HG02884 (cell line): ENCODE results near the gene OLFM2.
"Not testable (repeated sequence)": the region's sequence is repeated elsewhere in the genome, so short reads cannot be mapped to it uniquely, and the experiment has no call there.

Experiments
- ATAC-seq: cut with Tn5 transposase; IDR thresholded peaks from one replicate; pipeline ENCODE4 v1.9.1; 2021; ENCODE audit warnings: mild to moderate bottlenecking, moderate library complexity; ENCODE audit not compliant: unreplicated experiment

OLFM2 gene

GRCh38 chr19:9836021-9836420 is 100.3 kb downstream of the OLFM2 start:
- ATAC-seq, result no peak

- ATAC-seq, result peak; percentile 2
Observed at GRCh38 chr19:9835507-9835949, 100.8 kb downstream of the OLFM2 start.

- ATAC-seq, result peak; percentile 92
Observed at GRCh38 chr19:9834726-9835506, 101.4 kb downstream of the OLFM2 start, which contains the start of gene PIN1. TSS of gene PIN1 (plus strand) at chr19:9835318. CDS start at chr19:9835345, 27 bp downstream.

DNA sequence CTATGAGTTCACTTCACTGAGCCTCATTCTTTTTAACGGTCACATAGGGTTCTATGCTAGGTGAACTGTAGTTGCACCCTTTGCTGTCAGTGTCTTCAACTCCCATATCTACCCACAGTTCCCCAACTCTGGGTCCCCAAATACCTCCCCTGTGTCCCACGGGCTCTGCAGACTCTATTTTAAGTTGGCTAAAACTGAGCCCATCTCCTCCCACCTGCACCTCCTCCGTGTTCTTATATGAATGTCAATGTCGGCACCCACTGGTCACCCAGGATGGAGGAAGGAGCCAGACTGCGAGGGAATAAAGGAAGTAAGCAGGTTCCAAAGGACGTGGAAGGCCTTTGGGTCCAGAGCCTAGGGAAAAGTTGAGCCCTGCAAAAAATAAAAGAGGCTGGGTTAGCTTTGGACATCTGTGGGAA is 102.0 kb downstream of the OLFM2 start:
- ATAC-seq, result no peak

GRCh38 chr19:9828551-9829063 is 107.7 kb downstream of the OLFM2 start:
- ATAC-seq, result no peak

DNA sequence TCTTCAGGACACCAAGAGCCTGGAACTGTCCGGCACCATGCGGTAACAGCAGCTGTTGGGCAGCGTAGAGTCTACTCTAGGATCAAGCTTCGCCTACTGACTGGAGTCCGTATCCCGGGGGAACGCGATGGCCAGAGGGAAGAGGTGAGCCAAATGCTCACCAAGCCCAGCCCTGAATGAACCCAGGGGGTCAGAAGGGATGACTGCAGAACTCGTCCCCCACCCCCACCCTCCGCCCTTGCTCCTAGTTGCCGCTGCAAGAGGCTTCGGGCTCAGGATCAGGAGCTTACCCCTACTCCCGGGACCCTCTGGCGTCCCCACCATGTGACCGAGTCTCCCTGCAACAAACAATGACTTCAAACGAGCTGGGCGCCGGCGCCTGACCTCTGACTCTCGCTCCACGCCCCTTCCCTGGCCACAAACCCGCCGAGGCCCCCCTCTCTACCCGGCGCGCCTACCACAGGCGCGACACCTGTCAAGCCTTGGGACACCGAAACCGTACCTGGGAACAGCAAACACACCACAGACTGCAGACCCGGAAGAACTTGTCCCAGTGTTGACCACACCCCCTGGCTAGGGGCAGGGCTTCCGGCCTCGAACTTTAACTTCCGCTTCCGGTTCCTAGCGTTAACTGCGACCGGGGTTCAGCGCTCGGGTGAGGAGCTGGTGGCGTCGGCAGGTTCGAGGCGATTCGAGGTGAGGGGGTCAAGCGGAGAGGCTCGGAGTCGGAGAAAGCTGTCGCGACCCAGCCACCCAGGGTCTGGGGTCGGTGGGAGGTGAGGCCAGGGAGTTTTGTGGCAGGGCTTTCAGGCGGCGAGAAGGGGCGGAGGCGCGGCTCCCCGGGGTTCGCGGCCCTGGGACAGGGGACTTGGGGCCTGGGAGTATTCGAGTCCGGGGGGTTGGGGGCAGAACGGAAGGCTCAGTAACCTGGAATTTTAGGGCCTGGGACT is 108.8 kb downstream of the OLFM2 start, which contains the start of gene UBL5:
Gene UBL5 (plus strand): TSS at position 630 of the 950 bp plus-strand sequence. CDS start 420 bp downstream, outside the sequence.
- ATAC-seq, result peak; percentile 91

GRCh38 chr19:9823816-9824215 is 112.5 kb downstream of the OLFM2 start:
- ATAC-seq, result no peak

GRCh38 chr19:9820034-9820433 is 116.3 kb downstream of the OLFM2 start:
- ATAC-seq, result not testable (repeated sequence)

- no peak for ATAC-seq
Observed at GRCh38 chr19:9819596-9819909, 116.8 kb downstream of the OLFM2 start.

GRCh38 chr19:9818734-9819595 is 117.3 kb downstream of the OLFM2 start, which contains the start of gene FBXL12:
TSS of gene FBXL12 (minus strand) at chr19:9819079. CDS start at chr19:9818813, 266 bp downstream.
- ATAC-seq, result peak; percentile 79

- ATAC-seq, result no peak
Observed at GRCh38 chr19:9818175-9818733, 118.1 kb downstream of the OLFM2 start.

DNA sequence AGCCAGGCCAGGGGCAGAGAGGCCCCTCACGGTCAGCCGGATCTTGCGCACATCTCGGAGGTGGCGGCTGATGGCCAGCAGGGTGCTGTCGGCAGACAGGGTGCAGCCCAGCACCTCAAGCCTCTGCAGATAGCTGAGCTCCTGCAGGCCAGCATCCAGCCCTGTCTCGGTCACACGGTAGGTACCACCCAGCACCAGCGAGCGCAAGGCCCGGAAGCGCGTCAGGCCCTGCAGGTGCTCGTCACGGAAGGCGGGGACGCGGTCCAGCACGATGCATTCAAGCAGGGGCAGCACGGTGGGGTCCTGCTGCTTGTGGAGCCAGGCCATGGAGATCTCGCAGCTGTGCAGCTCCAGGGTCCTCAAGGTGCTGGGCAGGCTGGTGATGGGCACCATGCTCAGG is 125.2 kb downstream of the OLFM2 start:
- no peak for ATAC-seq

DNA sequence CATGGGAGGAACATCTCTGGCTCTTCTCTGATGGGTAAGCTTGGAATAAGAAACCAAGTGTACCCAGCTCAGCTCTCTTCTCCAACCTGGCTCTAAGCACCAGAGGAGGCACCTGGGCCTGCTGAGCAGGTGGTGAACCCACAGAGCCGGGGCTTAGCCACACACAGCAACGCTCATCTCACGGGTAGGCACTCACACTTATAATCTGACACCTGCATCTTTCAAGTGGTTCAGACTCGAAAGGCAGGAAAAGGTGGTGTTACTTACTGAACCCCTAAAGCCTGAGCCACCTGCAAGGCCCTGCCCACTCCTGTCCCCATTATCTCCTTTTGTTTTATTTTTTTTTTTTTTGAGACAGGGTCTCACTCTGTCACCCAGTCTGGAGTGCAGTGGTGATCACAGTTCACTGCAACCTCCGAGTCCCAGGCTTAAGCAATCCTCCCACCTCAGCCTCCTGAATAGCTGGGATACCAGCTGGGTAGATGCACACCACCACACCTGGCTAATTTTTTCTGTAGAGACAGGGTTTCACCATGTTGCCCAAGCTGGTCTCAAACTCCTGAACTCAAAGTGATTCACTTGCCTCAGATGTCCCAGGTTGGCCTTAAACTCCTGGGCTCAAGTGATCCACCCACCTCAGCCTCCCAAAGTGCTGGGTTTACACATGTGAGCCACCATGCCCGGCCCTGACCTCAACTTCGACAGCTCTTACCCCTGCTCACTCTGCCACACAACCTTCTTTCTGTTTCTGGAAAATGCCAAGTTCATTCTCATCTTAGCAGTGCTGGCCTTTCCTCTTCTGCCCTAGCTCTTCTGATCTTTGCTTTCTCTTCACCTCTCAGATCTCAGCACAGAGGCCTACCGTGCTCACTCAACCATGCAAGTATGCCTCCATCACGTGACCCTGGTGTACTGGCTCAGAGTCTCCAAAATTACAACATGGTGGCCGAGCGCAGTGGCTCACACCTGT is 127.2 kb downstream of the OLFM2 start:
- ATAC-seq, result no peak

DNA sequence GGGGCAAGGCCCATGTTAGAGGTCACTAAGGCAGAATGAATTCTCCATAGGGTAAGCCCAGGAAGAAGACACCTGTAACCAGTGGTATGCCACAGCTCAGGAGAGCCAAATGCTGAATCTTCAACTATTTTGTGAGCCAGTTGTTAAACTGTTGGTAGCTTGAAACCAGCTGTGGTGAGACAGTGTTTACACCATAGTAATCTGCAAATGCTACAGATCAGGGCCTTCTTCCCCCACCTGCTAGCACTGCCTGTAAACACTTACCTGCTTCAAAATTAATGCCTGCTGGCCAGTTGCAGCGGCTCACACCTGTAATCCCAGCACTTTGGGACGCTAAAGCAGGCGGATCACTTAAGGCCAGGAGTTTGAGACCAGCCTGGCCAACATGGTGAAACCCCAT is 129.5 kb downstream of the OLFM2 start:
- ATAC-seq, result no peak
